SKM-1 (cell line): ENCODE data around the gene PRR20G.

Experiments used
- DNase-seq: peaks from one replicate; lab custom pipeline; 2025; ENCODE audit not compliant: unreplicated experiment; lab: John Stamatoyannopoulos, UW

The PRR20G gene

GRCh38 chr3:127264794-127265514 is 22.9 kb downstream of the PRR20G start:
- DNase-seq: no peak

- DNase-seq: no peak
These were observed 23.6 kb downstream of the PRR20G start for GRCh38 chr3:127264292-127264691.

- no peak for DNase-seq
These were observed 24.1 kb downstream of the PRR20G start for GRCh38 chr3:127263586-127264231.

GRCh38 chr3:127263037-127263436 is 24.8 kb downstream of the PRR20G start:
- DNase-seq: no peak

- DNase-seq: no peak
These were observed 25.3 kb downstream of the PRR20G start for GRCh38 chr3:127262533-127262932.

- no peak for DNase-seq
These were observed 25.9 kb downstream of the PRR20G start for GRCh38 chr3:127261925-127262324.

GRCh38 chr3:127260826-127261555 is 26.9 kb downstream of the PRR20G start:
- no peak for DNase-seq

- DNase-seq: no peak
These were observed 27.4 kb downstream of the PRR20G start for GRCh38 chr3:127260416-127260815.

GRCh38 chr3:127259882-127260281 is 28.0 kb downstream of the PRR20G start:
- no peak for DNase-seq

- DNase-seq: no peak
These were observed 29.1 kb downstream of the PRR20G start for GRCh38 chr3:127258733-127259132.

GRCh38 chr3:127257351-127257750 is 30.5 kb downstream of the PRR20G start:
- DNase-seq: no peak

GRCh38 chr3:127256733-127257271 is 31.0 kb downstream of the PRR20G start:
- DNase-seq: no peak

- no peak for DNase-seq
These were observed 31.7 kb downstream of the PRR20G start for GRCh38 chr3:127256138-127256537.

- no peak for DNase-seq
These were observed 32.3 kb downstream of the PRR20G start for GRCh38 chr3:127255516-127255915.

- no peak for DNase-seq
These were observed 33.1 kb downstream of the PRR20G start for GRCh38 chr3:127254730-127255129.

GRCh38 chr3:127254033-127254644 is 33.7 kb downstream of the PRR20G start:
- DNase-seq: no peak

GRCh38 chr3:127253491-127253890 is 34.4 kb downstream of the PRR20G start:
- DNase-seq: no peak

GRCh38 chr3:127252446-127252845 is 35.4 kb downstream of the PRR20G start:
- no peak for DNase-seq

- DNase-seq: no peak
These were observed 37.8 kb downstream of the PRR20G start for GRCh38 chr3:127250032-127250431.

GRCh38 chr3:127247292-127247691 is 40.6 kb downstream of the PRR20G start:
- DNase-seq: no peak

- DNase-seq: no peak
These were observed 49.2 kb downstream of the PRR20G start for GRCh38 chr3:127238602-127239001.
